ENCODE results near the gene PRKCQ. TPM values are rescaled to one million over a fixed set of nuclear protein-coding genes. Genes with fewer than 3 reads are reported as not detected.

Gene PRKCQ
- total and polyA plus RNA-seq, 2 of the 13 experiments (the other 11 are each of a cell fraction or from before 2014, with no cell fraction given) = 0.13 to 0.35 TPM

- ATAC-seq = no peak
- ChIA-PET POLR2A (no interaction called here), CTCF (ENCODE audit: low intra/inter-chr PET ratio, low total read pairs) (no interaction called here)
- in situ Hi-C loops (cut with HindIII; ENCODE audit: extremely low pct_ligation_motif_present, low pct_unique_long_range_greater_than_20kb) (no loop called here), intact Hi-C loops (cut with micrococcal nuclease; ENCODE audit: unreplicated experiment) (no loop called here)
- TF ChIP-seq MTA1 (CRISPR knock-in tag; IDR thresholded peaks at IDR 0.05; ENCODE audit: borderline replicate concordance) (no peak), PAX8 (CRISPR knock-in tag; IDR thresholded peaks at IDR 0.05; ENCODE audit: borderline replicate concordance) (no peak), TIGD3 (CRISPR knock-in tag; IDR thresholded peaks at IDR 0.05; ENCODE audit: borderline replicate concordance) (no peak), ARNT2 (CRISPR knock-in tag; IDR thresholded peaks at IDR 0.05; ENCODE audit: low read depth) (no peak)
- H3K9ac ChIP-seq (ENCODE audit: insufficient read depth, low read depth, low read length) = no peak overlapping the region
- no peak overlapping the region for H3K4me2 ChIP-seq (ENCODE audit: low read depth, low read length)
- 0 out of 5 replicates have a peak, but pooled peaks cover 0 to 4% of the 10 kb centered on the region in 2 experiments for H3K27me3 ChIP-seq (ENCODE audit: control insufficient read depth in 1 of 2, insufficient read depth in 2 of 2, low read length in 2 of 2)
- no peak overlapping the region for H3K4me3 ChIP-seq (replicated peaks in 1 of 3; ENCODE audit: insufficient read depth in 1 of 3, low read depth in 2 of 3, low read length in 3 of 3)
- no peak for FAIRE-seq
- no peak overlapping the region for H3K27ac ChIP-seq (ENCODE audit: extremely low read length, insufficient read depth, low read length)
- no peaks in the 10 kb centered on the region for H3K79me2 ChIP-seq (ENCODE audit: insufficient read depth, low read length)
- no peaks in the 10 kb centered on the region for H3K36me3 ChIP-seq (replicated peaks in 1 of 2; ENCODE audit: control insufficient read depth in 1 of 2, insufficient read depth in 2 of 2, low read length in 2 of 2)
- no peak overlapping the region for H2AFZ ChIP-seq (ENCODE audit: low read length)
- H4K20me1 ChIP-seq (ENCODE audit: insufficient read depth, low read length) = no peaks in the 10 kb centered on the region
- no peak for DNase-seq (ENCODE audit: low spot score)
- WGBS (ENCODE audit: low lambda C conversion rate) = 25% methylated on average over 14 of the region's 15 CpGs
- H3K4me1 ChIP-seq (ENCODE audit: insufficient read depth, low read length) = no peaks in the 10 kb centered on the region
- no peaks in the 10 kb centered on the region for H3K9me3 ChIP-seq (ENCODE audit: low read length)
- no TSS peak for BruUV-seq (replicated peaks)
Measured at GRCh38 chr10:6603142-6604125, 23.4 kb upstream of the PRKCQ start.

- intact Hi-C loops (cut with micrococcal nuclease; ENCODE audit: unreplicated experiment) (no loop called here), in situ Hi-C loops (cut with HindIII; ENCODE audit: extremely low pct_ligation_motif_present, low pct_unique_long_range_greater_than_20kb) (no loop called here)
- CTCF ChIA-PET (ENCODE audit: low intra/inter-chr PET ratio, low total read pairs) = no interaction called here
- no peak overlapping the region for H3K27ac ChIP-seq (ENCODE audit: extremely low read length, insufficient read depth, low read length)
- no peaks in the 10 kb centered on the region for H3K9me3 ChIP-seq (ENCODE audit: low read length)
- DNase-seq (ENCODE audit: low spot score) = no peak
- no peaks in the 10 kb centered on the region for H4K20me1 ChIP-seq (ENCODE audit: insufficient read depth, low read length)
- no peak overlapping the region for H3K9ac ChIP-seq (ENCODE audit: insufficient read depth, low read depth, low read length)
- H3K4me1 ChIP-seq (ENCODE audit: insufficient read depth, low read length) = no peaks in the 10 kb centered on the region
- POLR2A ChIA-PET = no interaction called here
- H3K79me2 ChIP-seq (ENCODE audit: insufficient read depth, low read length) = no peaks in the 10 kb centered on the region
- H3K4me3 ChIP-seq (replicated peaks in 1 of 3; ENCODE audit: insufficient read depth in 1 of 3, low read depth in 2 of 3, low read length in 3 of 3) = no peak overlapping the region
- FAIRE-seq = no peak
- no TSS peak for BruUV-seq (replicated peaks)
- H3K36me3 ChIP-seq (replicated peaks in 1 of 2; ENCODE audit: control insufficient read depth in 1 of 2, insufficient read depth in 2 of 2, low read length in 2 of 2) = no peaks in the 10 kb centered on the region
- WGBS (ENCODE audit: low lambda C conversion rate) = 0% methylated on average over 1 of the region's 1 CpG
- TF ChIP-seq TP53 (CRISPR knock-in tag; conservative IDR thresholded peaks at IDR 0.05) (no peak), GRHL1 (CRISPR knock-in tag; conservative IDR thresholded peaks at IDR 0.05) (no peak), ZMYM3 (CRISPR knock-in tag; IDR thresholded peaks at IDR 0.05) (no peak), ZNF547 (CRISPR knock-in tag; IDR thresholded peaks at IDR 0.05) (no peak)
- 0 out of 5 replicates have a peak, but pooled peaks cover 0 to 4% of the 10 kb centered on the region in 2 experiments for H3K27me3 ChIP-seq (ENCODE audit: control insufficient read depth in 1 of 2, insufficient read depth in 2 of 2, low read length in 2 of 2)
- no peak for ATAC-seq
- H2AFZ ChIP-seq (ENCODE audit: low read length) = no peak overlapping the region
- H3K4me2 ChIP-seq (ENCODE audit: low read depth, low read length) = no peak overlapping the region
Measured at GRCh38 chr10:6602700-6603084, 22.6 kb upstream of the PRKCQ start.

All from HepG2 (cell line).